H1 (cell line): ENCODE measurements around the gene ZNF629. TPM values are rescaled to one million over a fixed set of nuclear protein-coding genes. Genes with fewer than 3 reads are reported as not detected.

ENCODE experiments used
- CTCF ChIA-PET: fragments of 300-600 bp; sonication (Branson Sonifier 250); formaldehyde crosslinking; loops from one replicate; lab custom pipeline; 2021; ENCODE audit not compliant: partially characterized antibody; lab: Charles Lee
- POLR2A ChIA-PET: fragments of 300-600 bp; sonication (Branson Sonifier 250); formaldehyde crosslinking; loops from one replicate; lab custom pipeline; 2021; ENCODE audit warnings: inconsistent platforms; ENCODE audit not compliant: partially characterized antibody; lab: Charles Lee
- DNase-seq, 2 experiments: peaks; one replicate each; pipeline versions ENCODE4 v3.0.0 to v3.0.0-alpha.2; 2010 to 2022; ENCODE audit warnings: low spot score in 2 of 2, low read depth in 1 of 2, mixed read lengths in 1 of 2
- FAIRE-seq: peaks from 2 replicates; lab custom pipeline; 2011; peaks lifted over from hg19 to GRCh38; lab: Jason Lieb, UNC
- H2AFZ ChIP-seq: 2 replicates; pipeline ENCODE4 v1.8.1; 2012; ENCODE audit warnings: low read length, inconsistent platforms
- H2AK5ac ChIP-seq: 2 replicates; pipeline ENCODE4 v1.6.1; 2013; ENCODE audit warnings: low read depth, low read length
- H2BK120ac ChIP-seq: replicated peaks from 2 replicates; pipeline ENCODE3; 2013; ENCODE audit warnings: low read depth, low read length, inconsistent platforms
- H2BK12ac ChIP-seq: 2 replicates; pipeline ENCODE4 v1.6.1; 2013; ENCODE audit warnings: low read depth, low read length
- H2BK15ac ChIP-seq: 2 replicates; pipeline ENCODE4 v1.6.1; 2013; ENCODE audit warnings: low read length
- H2BK20ac ChIP-seq: 2 replicates; pipeline ENCODE4 v1.6.1; 2013; ENCODE audit warnings: low read length
- H2BK5ac ChIP-seq: 2 replicates; pipeline ENCODE4 v1.6.1; 2013; ENCODE audit warnings: low read depth, low read length
- H3K14ac ChIP-seq: 2 replicates; pipeline ENCODE4 v1.6.1; 2013; ENCODE audit warnings: inconsistent platforms; ENCODE audit not compliant: insufficient read length
- H3K18ac ChIP-seq: 2 replicates; pipeline ENCODE4 v1.6.1; 2013; ENCODE audit warnings: low read length; ENCODE audit errors: extremely low read depth
- H3K23ac ChIP-seq: 2 replicates; pipeline ENCODE4 v1.6.1; 2013; ENCODE audit warnings: inconsistent platforms; ENCODE audit not compliant: insufficient read length
- H3K23me2 ChIP-seq: 2 replicates; pipeline ENCODE4 v1.6.1; 2013; ENCODE audit warnings: low read depth, low read length
- H3K27ac ChIP-seq: 2 replicates; pipeline ENCODE4 v1.6.1; 2011; ENCODE audit warnings: low read depth, low read length, inconsistent platforms
- H3K27me3 ChIP-seq, 4 experiments: replicated peaks in 1 of 4; 1 replicate in 1 of 4; 2 replicates in 3 of 4; pipeline versions ENCODE4 v1.6.1 to v1.8.1; 2011 to 2013; ENCODE audit warnings: low read length in 3 of 4, mild to moderate bottlenecking in 3 of 4, inconsistent platforms in 2 of 4, mixed read lengths in 2 of 4, moderate library complexity in 1 of 4; ENCODE audit not compliant: control insufficient read depth in 3 of 4, insufficient read depth in 3 of 4; ENCODE audit errors: extremely low read depth in 1 of 4
- H3K36me3 ChIP-seq, 4 experiments: 2 replicates each; pipeline versions ENCODE4 v1.6.1 to v1.8.1; 2011 to 2013; ENCODE audit warnings: mild to moderate bottlenecking in 4 of 4, low read length in 3 of 4, moderate library complexity in 2 of 4, control low read depth in 1 of 4, inconsistent platforms in 1 of 4; ENCODE audit not compliant: insufficient read depth in 4 of 4, control insufficient read depth in 2 of 4
- H3K4ac ChIP-seq: replicated peaks from 2 replicates; pipeline ENCODE3; 2013; ENCODE audit warnings: low read length, low read depth, mixed read lengths, inconsistent platforms; ENCODE audit not compliant: insufficient read length
- H3K4me1 ChIP-seq, 4 experiments: replicated peaks in 1 of 4; 1 replicate in 1 of 4; 2 replicates in 3 of 4; pipeline versions ENCODE4 v1.6.1 to v1.8.1; 2011 to 2013; ENCODE audit warnings: low read length in 3 of 4, inconsistent platforms in 2 of 4, mixed read lengths in 1 of 4; ENCODE audit not compliant: insufficient read depth in 4 of 4, control insufficient read depth in 3 of 4
- H3K4me2 ChIP-seq, 2 experiments: 2 replicates each; pipeline versions ENCODE4 v1.6.1 to v1.8.1; 2011 to 2013; ENCODE audit warnings: low read depth in 2 of 2, low read length in 2 of 2, control low read depth in 1 of 2, inconsistent platforms in 1 of 2, mild to moderate bottlenecking in 1 of 2; ENCODE audit not compliant: insufficient read depth in 1 of 2
- H3K4me3 ChIP-seq, 4 experiments: fragments of 200-600, 300-600 bp in 1 of 4; sonication (generic), shearing (Covaris generic), sonication (Bioruptor Twin) in 1 of 4; 2 replicates each; pipeline versions ENCODE4 v1.5.1 to v1.8.1; 2011 to 2016; ENCODE audit warnings: low read length in 4 of 4, low read depth in 3 of 4, control low read depth in 2 of 4, inconsistent platforms in 2 of 4, mild to moderate bottlenecking in 2 of 4, mixed read lengths in 1 of 4, moderate library complexity in 1 of 4; ENCODE audit not compliant: insufficient read depth in 2 of 4; ENCODE audit errors: extremely low read depth in 1 of 4
- H3K56ac ChIP-seq: replicated peaks from 2 replicates; pipeline ENCODE3; 2013; ENCODE audit warnings: low read depth, mild to moderate bottlenecking, mixed read lengths, low read length, inconsistent platforms; ENCODE audit not compliant: insufficient read length
- H3K79me1 ChIP-seq: 2 replicates; pipeline ENCODE4 v1.6.1; 2013; ENCODE audit warnings: low read depth, low read length, control low read depth
- H3K79me2 ChIP-seq, 2 experiments: 2 replicates each; pipeline versions ENCODE4 v1.6.1 to v1.8.1; 2012 to 2013; ENCODE audit warnings: low read length in 2 of 2, mild to moderate bottlenecking in 2 of 2, inconsistent platforms in 1 of 2; ENCODE audit not compliant: insufficient read depth in 2 of 2, control insufficient read depth in 1 of 2
- H3K9ac ChIP-seq, 4 experiments: replicated peaks in 1 of 4; 1 replicate in 1 of 4; 2 replicates in 3 of 4; pipeline versions ENCODE4 v1.6.1 to v1.8.1; 2011 to 2013; ENCODE audit warnings: low read depth in 3 of 4, low read length in 3 of 4, control low read depth in 2 of 4, mild to moderate bottlenecking in 2 of 4, moderate library complexity in 2 of 4, inconsistent platforms in 1 of 4; ENCODE audit errors: extremely low read depth in 1 of 4
- H3K9me3 ChIP-seq, 2 experiments: 2 replicates each; pipeline versions ENCODE4 v1.6.1 to v1.8.1; 2012 to 2013; ENCODE audit warnings: mild to moderate bottlenecking in 2 of 2, moderate library complexity in 2 of 2, control low read depth in 1 of 2, inconsistent platforms in 1 of 2, low read depth in 1 of 2, low read length in 1 of 2, mixed read lengths in 1 of 2; ENCODE audit not compliant: insufficient read depth in 2 of 2
- H4K20me1 ChIP-seq, 2 experiments: replicated peaks in 1 of 2; 2 replicates each; pipeline versions ENCODE3 to v1.8.1; 2011 to 2013; ENCODE audit warnings: inconsistent platforms in 2 of 2, low read length in 2 of 2, mild to moderate bottlenecking in 1 of 2; ENCODE audit not compliant: insufficient read depth in 2 of 2, control insufficient read depth in 1 of 2
- H4K5ac ChIP-seq: 2 replicates; pipeline ENCODE4 v1.6.1; 2013; ENCODE audit warnings: low read length, low read depth, mixed read lengths, inconsistent platforms; ENCODE audit not compliant: insufficient read length
- H4K8ac ChIP-seq: 2 replicates; pipeline ENCODE4 v1.8.0; 2013; ENCODE audit warnings: mild to moderate bottlenecking, moderate library complexity, low read length, inconsistent platforms; ENCODE audit not compliant: insufficient read depth; ENCODE audit errors: extremely low read depth
- H4K91ac ChIP-seq: replicated peaks from 2 replicates; pipeline ENCODE3; 2013; ENCODE audit warnings: low read length, mixed read lengths, inconsistent platforms; ENCODE audit not compliant: insufficient read length
- ASH2L ChIP-seq: fragments of 200-600, 300-600 bp; sonication (generic); IDR thresholded peaks from one replicate; pipeline ENCODE4 v1.7.1; 2017; ENCODE audit warnings: low read length
- CHD1 ChIP-seq: IDR thresholded peaks from 2 replicates; pipeline ENCODE4 v1.6.1; 2012; ENCODE audit warnings: low read depth, low read length, improper control_type of control experiment
- CHD2 ChIP-seq: IDR thresholded peaks from 2 replicates; pipeline ENCODE4 v1.6.1; 2012; ENCODE audit warnings: low read length, improper control_type of control experiment
- CTBP2 ChIP-seq: IDR thresholded peaks from 2 replicates; pipeline ENCODE4 v1.7.0; 2011; ENCODE audit warnings: borderline replicate concordance, mild to moderate bottlenecking, moderate library complexity, mixed read lengths, low read length; ENCODE audit not compliant: insufficient read depth, insufficient read length
- EGR1 ChIP-seq: IDR thresholded peaks from 2 replicates; pipeline ENCODE4 v1.6.1; 2011; ENCODE audit warnings: low read depth, low read length, borderline replicate concordance
- HDAC6 ChIP-seq: IDR thresholded peaks from one replicate; pipeline ENCODE4 v1.7.1; 2012; ENCODE audit warnings: low read depth, mild to moderate bottlenecking, inconsistent platforms, low read length, moderate library complexity
- JUND ChIP-seq: IDR thresholded peaks from 2 replicates; pipeline ENCODE4 v1.6.1; 2011; ENCODE audit warnings: mild to moderate bottlenecking, improper control_type of control experiment, low read length
- KDM4A ChIP-seq: IDR thresholded peaks from one replicate; pipeline ENCODE4 v1.7.1; 2012; ENCODE audit warnings: low read depth, mild to moderate bottlenecking, moderate library complexity, low read length, inconsistent platforms; ENCODE audit not compliant: severe bottlenecking
- PHF8 ChIP-seq: fragments of 200-600 bp; sonication (generic); conservative IDR thresholded peaks from 2 replicates; pipeline ENCODE4 v1.7.1; 2012; ENCODE audit warnings: low read depth, mild to moderate bottlenecking, inconsistent platforms, low read length, moderate library complexity
- RBBP5 ChIP-seq: IDR thresholded peaks from 2 replicates; pipeline ENCODE4 v1.7.1; 2012; ENCODE audit warnings: low read depth, mild to moderate bottlenecking, inconsistent platforms, low read length, moderate library complexity, borderline replicate concordance
- USF2 ChIP-seq: IDR thresholded peaks from 2 replicates; pipeline ENCODE4 v1.6.1; 2011; ENCODE audit warnings: low read length, improper control_type of control experiment
- WGBS, 2 experiments: shearing (Covaris generic) in 1 of 2; methylation state at CpG; one replicate each; pipeline versions ENCODE4 v1.1.6 to v1.1.7; 2013 to 2015; ENCODE audit warnings: low lambda C conversion rate in 2 of 2, mixed read lengths in 2 of 2, inconsistent platforms in 1 of 2, low coverage in 1 of 2, missing lambda C conversion rate in 1 of 2; ENCODE audit not compliant: insufficient replicate concordance in 2 of 2, insufficient coverage in 1 of 2, insufficient read length in 1 of 2; ENCODE audit errors: extremely low coverage in 1 of 2, missing lambda C conversion rate in 1 of 2; 5-methylcytosine and 5-hydroxymethylcytosine counted together
- polyA plus RNA-seq, 7 experiments: library from polyadenylated mRNA; depleted of rRNA in 3 of 7; stranded (reverse) in 5 of 7; unstranded in 2 of 7; fragments of >200 nt in 5 of 7; fragments of 200-250 nt in 2 of 7; gene quantifications; 1 replicate in 5 of 7; 2 replicates in 1 of 7; 4 replicates in 1 of 7; pipeline versions ENCODE4 v1.2.1 to v1.2.3, GENCODE V29; 2011 to 2013; ENCODE audit warnings: missing spikeins in 2 of 7, mixed read lengths in 2 of 7
- total RNA-seq: library from RNA; stranded (reverse); fragmentation: NEBNext Ultra II Directional; extraction: Animal tissue kit (Norgen Biotek cat#: 25700); gene quantifications from 2 replicates; pipeline ENCODE4 v1.2.1, GENCODE V29; 2021

ZNF629 gene
- total and polyA plus RNA-seq, 2 of the 8 experiments (the other 6 are each of a cell fraction or from before 2014, with no cell fraction given): 11.0 to 19.5 TPM

- no peak overlapping the region for H2AFZ ChIP-seq
- H3K27ac ChIP-seq: no peak overlapping the region
- no peak overlapping the region for H2BK120ac ChIP-seq
- H2BK5ac ChIP-seq: no peak overlapping the region
- no peak for TF ChIP-seq RBBP5
- no peak for TF ChIP-seq CHD2
- TF ChIP-seq ASH2L: no peak
- TF ChIP-seq PHF8: no peak
- no peak for TF ChIP-seq USF2
- no peak for TF ChIP-seq EGR1
- no peak for TF ChIP-seq JUND
- no peak for TF ChIP-seq CHD1
- no peak for TF ChIP-seq HDAC6
- TF ChIP-seq CTBP2: no peak
- TF ChIP-seq KDM4A: no peak
- no peak overlapping the region for H3K4me2 ChIP-seq
- peaks cover 0 to 18% (median 11%) of the 10 kb centered on the region in 4 experiments; a peak in 6 of 7 replicates for H3K27me3 ChIP-seq
- H2BK12ac ChIP-seq: no peak overlapping the region
- H3K56ac ChIP-seq: no peak overlapping the region
- H4K20me1 ChIP-seq: no peaks in the 10 kb centered on the region
- no peak overlapping the region for H3K18ac ChIP-seq
- ChIA-PET POLR2A (interaction anchor here (0.6 to 2.1 kb wide), 8 partner anchors 9 to 95 kb away, joined by 3 to 7 read pairs (median 4); partner anchors contain the start of gene ZNF629), CTCF (interaction anchor here (0.7 to 4.5 kb wide), 8 partner anchors 10 to 139 kb away, joined by 3 to 21 read pairs (median 5); no protein-coding TSS in a partner anchor)
- H2BK15ac ChIP-seq: no peak overlapping the region
- no peak overlapping the region for H3K4me3 ChIP-seq
- H3K23me2 ChIP-seq: peaks cover 10% of the 10 kb centered on the region; the same call in 1 of the 2 replicates
- 73% methylated on average over 3 of the region's 3 CpGs; no CpG with 5 or more reads in 1 of the 2 experiments for WGBS, 2 experiments
- H3K23ac ChIP-seq: no peak overlapping the region
- H3K14ac ChIP-seq: no peak overlapping the region
- H4K5ac ChIP-seq: no peak overlapping the region
- FAIRE-seq (no peak), DNase-seq (no peak)
- H3K4ac ChIP-seq: no peak overlapping the region
- H2AK5ac ChIP-seq: no peak overlapping the region
- no peak overlapping the region for H3K9ac ChIP-seq
- H3K79me2 ChIP-seq: no peaks in the 10 kb centered on the region
- no peak overlapping the region for H4K8ac ChIP-seq
- H3K79me1 ChIP-seq: no peaks in the 10 kb centered on the region
- no peaks in the 10 kb centered on the region for H3K36me3 ChIP-seq
- no peaks in the 10 kb centered on the region for H3K9me3 ChIP-seq
- H3K4me1 ChIP-seq: peaks cover 0 to 6% (median 4%) of the 10 kb centered on the region in 4 experiments; a peak in 4 of 7 replicates
- no peak overlapping the region for H2BK20ac ChIP-seq
- no peak overlapping the region for H4K91ac ChIP-seq
Measured at GRCh38 chr16:30802936-30803335, 15.9 kb upstream of the ZNF629 start.
